H9 (cell line): ENCODE measurements around the gene BEND7. TPM values are rescaled to one million over a fixed set of nuclear protein-coding genes. Genes with fewer than 3 reads are reported as not detected.

Experiments used
- DNase-seq: peaks from one replicate; pipeline ENCODE4 v3.0.0-alpha.2; 2017
- H2AFZ ChIP-seq: one replicate; pipeline ENCODE4 v1.6.1; 2013; ENCODE audit warnings: mild to moderate bottlenecking, low read length, control low read depth, moderate library complexity
- H2AK5ac ChIP-seq: 2 replicates; pipeline ENCODE4 v1.6.1; 2013; ENCODE audit warnings: low read length, control low read depth, mixed read lengths; ENCODE audit not compliant: insufficient read length
- H2BK120ac ChIP-seq: one replicate; pipeline ENCODE4 v1.6.1; 2013; ENCODE audit warnings: low read depth, mild to moderate bottlenecking, low read length, control low read depth, inconsistent platforms; ENCODE audit not compliant: poor library complexity, severe bottlenecking
- H2BK12ac ChIP-seq: 2 replicates; pipeline ENCODE4 v1.6.1; 2013; ENCODE audit warnings: low read length, control low read depth, mixed read lengths, low read depth; ENCODE audit not compliant: insufficient read length
- H2BK15ac ChIP-seq: 2 replicates; pipeline ENCODE4 v1.6.1; 2013; ENCODE audit warnings: low read depth, low read length, control low read depth
- H2BK20ac ChIP-seq: one replicate; pipeline ENCODE4 v1.6.1; 2013; ENCODE audit warnings: low read depth, mild to moderate bottlenecking, low read length, control low read depth, inconsistent platforms; ENCODE audit not compliant: poor library complexity, severe bottlenecking
- H2BK5ac ChIP-seq: 2 replicates; pipeline ENCODE4 v1.6.1; 2013; ENCODE audit warnings: low read length, control low read depth, mixed read lengths; ENCODE audit not compliant: insufficient read length
- H3K14ac ChIP-seq: 2 replicates; pipeline ENCODE4 v1.6.1; 2013; ENCODE audit warnings: low read length, control low read depth; ENCODE audit not compliant: insufficient read depth
- H3K18ac ChIP-seq: 2 replicates; pipeline ENCODE4 v1.6.1; 2013; ENCODE audit warnings: low read depth, mild to moderate bottlenecking, mixed read lengths, low read length, control low read depth; ENCODE audit not compliant: insufficient read length
- H3K23ac ChIP-seq: 2 replicates; pipeline ENCODE4 v1.6.1; 2013; ENCODE audit warnings: low read length, control low read depth, mixed read lengths, low read depth; ENCODE audit not compliant: insufficient read length
- H3K23me2 ChIP-seq: 2 replicates; pipeline ENCODE4 v1.6.1; 2013; ENCODE audit warnings: low read depth, mild to moderate bottlenecking, mixed read lengths, low read length, control low read depth; ENCODE audit not compliant: insufficient read length, poor library complexity, severe bottlenecking
- H3K27ac ChIP-seq: 2 replicates; pipeline ENCODE4 v1.5.1; 2013; ENCODE audit warnings: low read length, control low read depth, mixed read lengths, low read depth; ENCODE audit not compliant: insufficient read length
- H3K27me3 ChIP-seq: 2 replicates; pipeline ENCODE4 v1.6.1; 2013; ENCODE audit warnings: low read length, control low read depth, inconsistent platforms; ENCODE audit not compliant: insufficient read depth
- H3K4ac ChIP-seq: 2 replicates; pipeline ENCODE4 v1.6.1; 2013; ENCODE audit warnings: low read depth, mild to moderate bottlenecking, control low read depth, inconsistent platforms, low read length, moderate library complexity
- H3K4me1 ChIP-seq: 2 replicates; pipeline ENCODE4 v1.6.1; 2013; ENCODE audit warnings: low read length, control low read depth, inconsistent platforms; ENCODE audit not compliant: insufficient read depth
- H3K4me2 ChIP-seq: 2 replicates; pipeline ENCODE4 v1.6.1; 2013; ENCODE audit warnings: low read length, control low read depth, mixed read lengths; ENCODE audit not compliant: insufficient read length, insufficient read depth
- H3K56ac ChIP-seq: 2 replicates; pipeline ENCODE4 v1.6.1; 2013; ENCODE audit warnings: low read depth, mild to moderate bottlenecking, mixed read lengths, low read length, control low read depth; ENCODE audit not compliant: insufficient read length
- H3K79me1 ChIP-seq: 2 replicates; pipeline ENCODE4 v1.6.1; 2013; ENCODE audit warnings: low read depth, mild to moderate bottlenecking, moderate library complexity, low read length, control low read depth, inconsistent platforms; ENCODE audit not compliant: insufficient read depth, poor library complexity, severe bottlenecking
- H3K79me2 ChIP-seq: 2 replicates; pipeline ENCODE4 v1.6.1; 2013; ENCODE audit warnings: low read length, control low read depth, inconsistent platforms; ENCODE audit not compliant: insufficient read depth
- H3K9ac ChIP-seq: 2 replicates; pipeline ENCODE4 v1.6.1; 2013; ENCODE audit warnings: low read length, control low read depth, mixed read lengths; ENCODE audit not compliant: insufficient read length; ENCODE audit errors: extremely low read depth
- H3K9me3 ChIP-seq: one replicate; pipeline ENCODE4 v1.6.1; 2013; ENCODE audit warnings: low read depth, low read length, inconsistent platforms; ENCODE audit not compliant: control insufficient read depth
- H3T11ph ChIP-seq: one replicate; pipeline ENCODE4 v1.6.1; 2013; ENCODE audit warnings: mild to moderate bottlenecking, low read length, control low read depth, inconsistent platforms
- H4K20me1 ChIP-seq: one replicate; pipeline ENCODE4 v1.6.1; 2013; ENCODE audit not compliant: control insufficient read depth, insufficient read length, insufficient read depth
- H4K5ac ChIP-seq: 2 replicates; pipeline ENCODE4 v1.6.1; 2013; ENCODE audit warnings: low read depth, mild to moderate bottlenecking, mixed read lengths, low read length, control low read depth; ENCODE audit not compliant: insufficient read length
- H4K8ac ChIP-seq: replicated peaks from 2 replicates; pipeline ENCODE4 v1.6.1; 2013; ENCODE audit warnings: low read length, control low read depth, mixed read lengths, low read depth; ENCODE audit not compliant: insufficient read length
- H4K91ac ChIP-seq: 2 replicates; pipeline ENCODE4 v1.6.1; 2013; ENCODE audit warnings: low read depth, mild to moderate bottlenecking, moderate library complexity, mixed read lengths, low read length, control low read depth; ENCODE audit not compliant: insufficient read length
- H3K27ac Mint-ChIP-seq, 3 experiments: 2 replicates in 2 of 3; 3 replicates in 1 of 3; pipeline ENCODE4 v1.8.0; 2020 to 2021; ENCODE audit warnings: mixed read lengths in 3 of 3, mild to moderate bottlenecking in 1 of 3, moderate library complexity in 1 of 3
- H3K27me3 Mint-ChIP-seq: 2 replicates; pipeline ENCODE4 v1.8.0; 2021; ENCODE audit warnings: low read depth, mild to moderate bottlenecking, moderate library complexity, mixed read lengths
- H3K36me3 Mint-ChIP-seq, 3 experiments: 2 replicates in 2 of 3; 3 replicates in 1 of 3; pipeline ENCODE4 v1.8.0; 2020 to 2021; ENCODE audit warnings: low read depth in 3 of 3, mixed read lengths in 3 of 3; ENCODE audit not compliant: insufficient read depth in 1 of 3
- H3K4me1 Mint-ChIP-seq, 2 experiments: 2 replicates each; pipeline ENCODE4 v1.8.0; 2020; ENCODE audit warnings: mixed read lengths in 2 of 2
- H3K4me3 Mint-ChIP-seq, 2 experiments: 2 replicates in 1 of 2; 3 replicates in 1 of 2; pipeline ENCODE4 v1.8.0; 2020 to 2021; ENCODE audit warnings: mild to moderate bottlenecking in 2 of 2, mixed read lengths in 2 of 2, moderate library complexity in 1 of 2
- H3K9me3 Mint-ChIP-seq, 2 experiments: 2 replicates in 1 of 2; 3 replicates in 1 of 2; pipeline ENCODE4 v1.8.0; 2020; ENCODE audit warnings: mild to moderate bottlenecking in 2 of 2, mixed read lengths in 2 of 2, moderate library complexity in 1 of 2
- CTCF ChIP-seq: fragments of 200-600 bp; sonication (generic); conservative IDR thresholded peaks from 3 replicates; pipeline ENCODE4 v1.8.0; 2021; ENCODE audit warnings: antibody characterized with exemption, mild to moderate bottlenecking
- WGBS: extraction: QIAGEN DNeasy Blood & Tissue Kit; methylation state at CpG from one replicate; pipeline ENCODE4 v1.1.7; 2013; ENCODE audit warnings: missing lambda C conversion rate, low lambda C conversion rate, mixed read lengths; ENCODE audit not compliant: insufficient read length; ENCODE audit errors: extremely low coverage; 5-methylcytosine and 5-hydroxymethylcytosine counted together
- long read RNA-seq: library from polyadenylated mRNA; unstranded; transcript quantifications from one replicate; pipeline ENCODE4 v2.0.0, GENCODE V29; 2020
- total RNA-seq: library from RNA; stranded (reverse); gene quantifications from 2 replicates; pipeline ENCODE4 v1.2.1, GENCODE V29; 2021

Gene BEND7
- 11.6 and 17.7 TPM in 2 replicates for total RNA-seq
- long read RNA-seq, partial matches to known transcripts, result 1 of 3 reads
- long read RNA-seq, other reads (novel, unspliced or antisense), result 2 of 3 reads

GRCh38 chr10:13528875-13529713 lies at the start of gene BEND7:
Gene BEND7, minus strand, starts transcription at chr10:13529014. Its CDS starts 481 bp downstream, at chr10:13528533.
- Histone ChIP-seq H3K27me3 (peaks cover 13% of the 10 kb centered on the region; the same call in 1 of the 2 replicates), H3T11ph (no peak within 1 kb of the TSS), H4K8ac (no peak within 1 kb of the TSS), H2BK120ac (no peak within 1 kb of the TSS), H3K18ac (no peak within 1 kb of the TSS), H3K23me2 (no peaks in the 10 kb centered on the region), H3K9me3 (no peaks in the 10 kb centered on the region), H4K20me1 (no peaks in the 10 kb centered on the region), H3K56ac (no peak within 1 kb of the TSS), H3K4ac (no peak within 1 kb of the TSS), H4K91ac (no peak within 1 kb of the TSS), H2AFZ (no peak within 1 kb of the TSS), H2BK12ac (no peak within 1 kb of the TSS), H2AK5ac (no peak within 1 kb of the TSS), H3K27ac (no peak within 1 kb of the TSS), H3K9ac (no peak within 1 kb of the TSS), H2BK15ac (no peak within 1 kb of the TSS), H2BK5ac (no peak within 1 kb of the TSS), H2BK20ac (no peak within 1 kb of the TSS), H4K5ac (no peak within 1 kb of the TSS), H3K4me2 (peak within 1 kb of the TSS; percentile 54), H3K79me2 (no peaks in the 10 kb centered on the region), H3K14ac (peak within 1 kb of the TSS; percentile 43; the same call in 1 of the 2 replicates), H3K4me1 (no peaks in the 10 kb centered on the region), H3K23ac (no peak within 1 kb of the TSS), H3K79me1 (no peaks in the 10 kb centered on the region)
- Mint-ChIP-seq H3K36me3 (peaks cover 0 to 4% (median 2%) of the 10 kb centered on the region in 3 experiments; a peak in 1 of 7 replicates), H3K4me1 (peaks cover 23 to 24% of the 10 kb centered on the region in 2 experiments), H3K27ac (peak within 1 kb of the TSS in 1 of 3 experiments; percentile 31; a peak in 1 of 7 replicates), H3K27me3 (peaks cover 42% of the 10 kb centered on the region), H3K9me3 (peaks cover 0 to 2% of the 10 kb centered on the region in 2 experiments; a peak in 1 of 5 replicates), H3K4me3 (peak within 1 kb of the TSS; percentile 71 to 83)
- no peak for DNase-seq
- TF ChIP-seq CTCF, result no peak
- WGBS, result no CpG with 5 or more reads among the region's 98 CpGs
